Fibroblast of skin of left quadriceps (primary cell): ENCODE results near the gene POU3F2.

Experiments
- DNase-seq, 2 experiments: peaks; one replicate each; pipeline ENCODE4 v3.0.0-alpha.2; 2013; ENCODE audit warnings: low read depth in 2 of 2

POU3F2 gene

GRCh38 chr6:98834060-98835031 lies at the start of gene POU3F2:
Gene POU3F2 (plus strand): TSS chr6:98834574. CDS start chr6:98834874, 300 bp downstream.
- DNase-seq: peak; percentile 85 to 86

- DNase-seq: no peak
Observed at GRCh38 chr6:98787435-98787834, 46.9 kb upstream of the POU3F2 start.

- no peak for DNase-seq
Observed at GRCh38 chr6:98787961-98788360, 46.4 kb upstream of the POU3F2 start.

- no peak for DNase-seq
Observed at GRCh38 chr6:98794307-98794842, 40.0 kb upstream of the POU3F2 start.

GRCh38 chr6:98797217-98797994 lies 37.0 kb upstream of the POU3F2 start:
- DNase-seq: no peak

GRCh38 chr6:98800866-98801265 lies 33.5 kb upstream of the POU3F2 start:
- no peak for DNase-seq

- peak; percentile 32 to 36 for DNase-seq
Observed at GRCh38 chr6:98808541-98809210, 25.7 kb upstream of the POU3F2 start.

- no peak for DNase-seq
Observed at GRCh38 chr6:98812220-98812619, 22.2 kb upstream of the POU3F2 start.

- no peak for DNase-seq
Observed at GRCh38 chr6:98816799-98817198, 17.6 kb upstream of the POU3F2 start.

GRCh38 chr6:98821756-98822405 lies 12.5 kb upstream of the POU3F2 start:
- DNase-seq: no peak

- no peak for DNase-seq
Observed at GRCh38 chr6:98823428-98824161, 10.8 kb upstream of the POU3F2 start.

- DNase-seq: no peak
Observed at GRCh38 chr6:98824162-98824901, 10.0 kb upstream of the POU3F2 start.

GRCh38 chr6:98824902-98825599 lies 9.3 kb upstream of the POU3F2 start:
- DNase-seq: no peak

GRCh38 chr6:98825600-98826230 lies 8.7 kb upstream of the POU3F2 start:
- no peak for DNase-seq

GRCh38 chr6:98827295-98828159 lies 6.8 kb upstream of the POU3F2 start:
- DNase-seq: no peak

GRCh38 chr6:98828211-98828788 lies 6.1 kb upstream of the POU3F2 start:
- no peak for DNase-seq

- no peak for DNase-seq
Observed at GRCh38 chr6:98828941-98829411, 5.4 kb upstream of the POU3F2 start.
